GM06990 (cell line): ENCODE results near the gene TRHDE.

Source experiments
- DNase-seq: peaks from one replicate; pipeline ENCODE4 v3.0.0-alpha.2; 2011; ENCODE audit not compliant: insufficient read length; ENCODE audit errors: extremely low read depth
- H3K27me3 ChIP-seq: replicated peaks from 2 replicates; pipeline ENCODE4 v1.6.0; 2011; ENCODE audit warnings: low read length; ENCODE audit not compliant: control insufficient read depth, insufficient read depth
- H3K36me3 ChIP-seq: 2 replicates; pipeline ENCODE4 v1.5.1; 2011; ENCODE audit warnings: low read length; ENCODE audit not compliant: control insufficient read depth, insufficient read depth
- H3K4me3 ChIP-seq: replicated peaks from 2 replicates; pipeline ENCODE4 v1.5.1; 2011; ENCODE audit warnings: low read depth, mild to moderate bottlenecking, control low read depth, low read length
- TF ChIP-seq, protein P1 (sequence below): IDR thresholded peaks from 2 replicates; pipeline ENCODE4 v1.5.1; 2011; ENCODE audit warnings: low read length, control low read depth, mild to moderate bottlenecking, inconsistent platforms; ENCODE audit not compliant: insufficient read depth, poor library complexity, severe bottlenecking

The TRHDE gene

DNA sequence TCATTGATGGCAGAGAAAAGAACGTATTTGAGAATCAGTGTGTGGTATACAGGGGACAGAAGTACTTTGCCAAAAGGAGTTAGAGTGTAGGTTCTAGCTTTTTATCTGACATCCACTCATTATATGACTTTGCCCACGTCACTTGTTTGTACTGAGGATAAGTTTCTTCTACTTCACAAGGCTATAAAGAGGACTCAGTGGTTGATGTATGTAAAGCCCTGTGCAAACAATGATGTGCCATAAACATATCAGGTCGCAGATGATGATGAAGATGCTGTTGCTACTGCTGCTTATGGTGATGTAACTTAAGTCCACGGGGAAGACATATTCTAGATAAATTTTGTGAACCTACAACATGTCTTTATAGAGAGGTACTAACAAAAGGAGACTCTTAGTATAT is 66.3 kb downstream of the TRHDE start:
- Histone ChIP-seq H3K36me3 (no peaks in the 10 kb centered on the region), H3K27me3 (no peaks in the 10 kb centered on the region), H3K4me3 (no peak overlapping the region)
- DNase-seq, result no peak
- TF ChIP-seq, protein P1, sequence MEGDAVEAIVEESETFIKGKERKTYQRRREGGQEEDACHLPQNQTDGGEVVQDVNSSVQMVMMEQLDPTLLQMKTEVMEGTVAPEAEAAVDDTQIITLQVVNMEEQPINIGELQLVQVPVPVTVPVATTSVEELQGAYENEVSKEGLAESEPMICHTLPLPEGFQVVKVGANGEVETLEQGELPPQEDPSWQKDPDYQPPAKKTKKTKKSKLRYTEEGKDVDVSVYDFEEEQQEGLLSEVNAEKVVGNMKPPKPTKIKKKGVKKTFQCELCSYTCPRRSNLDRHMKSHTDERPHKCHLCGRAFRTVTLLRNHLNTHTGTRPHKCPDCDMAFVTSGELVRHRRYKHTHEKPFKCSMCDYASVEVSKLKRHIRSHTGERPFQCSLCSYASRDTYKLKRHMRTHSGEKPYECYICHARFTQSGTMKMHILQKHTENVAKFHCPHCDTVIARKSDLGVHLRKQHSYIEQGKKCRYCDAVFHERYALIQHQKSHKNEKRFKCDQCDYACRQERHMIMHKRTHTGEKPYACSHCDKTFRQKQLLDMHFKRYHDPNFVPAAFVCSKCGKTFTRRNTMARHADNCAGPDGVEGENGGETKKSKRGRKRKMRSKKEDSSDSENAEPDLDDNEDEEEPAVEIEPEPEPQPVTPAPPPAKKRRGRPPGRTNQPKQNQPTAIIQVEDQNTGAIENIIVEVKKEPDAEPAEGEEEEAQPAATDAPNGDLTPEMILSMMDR, result no peak

DNA sequence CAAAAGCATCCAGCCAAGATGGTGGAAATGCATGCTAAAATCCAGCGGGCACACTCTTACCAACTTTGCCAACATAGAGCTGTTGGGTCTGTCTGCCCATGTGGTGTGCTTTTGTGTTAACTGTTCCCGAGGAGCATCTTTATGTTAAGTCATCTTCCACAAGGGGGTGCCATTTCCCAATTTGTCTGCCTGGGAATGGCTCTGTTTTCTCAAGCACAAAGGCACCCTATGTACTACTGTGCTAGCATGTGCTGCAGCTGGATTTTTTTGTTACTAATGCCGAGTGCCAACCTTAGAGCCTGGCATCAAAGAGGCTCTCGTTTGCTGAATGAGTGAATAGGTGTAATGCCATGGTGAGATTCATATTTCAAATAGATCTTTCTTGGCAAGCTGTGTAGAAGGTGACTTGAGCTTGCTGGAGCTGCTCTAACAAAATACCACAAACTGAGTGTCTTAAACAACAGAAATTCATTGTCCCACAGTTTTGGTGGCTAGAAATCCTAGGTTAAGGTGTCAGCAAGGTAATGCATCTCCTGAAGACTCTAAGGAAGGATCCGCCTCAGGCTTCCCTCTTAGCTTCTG is 74.3 kb downstream of the TRHDE start:
- no peak for DNase-seq
- TF ChIP-seq, protein P1, result peak; percentile 55
- Histone ChIP-seq H3K36me3 (no peaks in the 10 kb centered on the region), H3K27me3 (no peaks in the 10 kb centered on the region), H3K4me3 (no peak overlapping the region)

DNA sequence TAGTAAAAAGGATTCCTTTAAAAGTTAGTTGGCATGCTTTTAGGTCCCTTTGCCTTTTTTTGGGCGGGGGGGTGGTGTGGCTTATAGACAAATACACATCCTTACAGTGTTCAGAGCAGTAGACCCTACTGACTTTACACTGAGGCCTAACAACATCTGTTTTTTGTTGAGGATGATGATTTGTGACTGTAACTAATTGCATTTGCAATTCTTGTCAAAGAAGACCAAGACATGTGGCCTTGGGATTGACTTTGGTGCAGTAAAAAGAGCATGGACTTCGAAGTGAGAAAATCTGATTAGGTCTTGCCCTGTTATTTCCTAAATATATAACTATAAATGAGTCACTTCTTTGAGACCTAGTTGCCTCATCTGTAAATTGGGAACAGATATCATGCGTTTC is 77.3 kb downstream of the TRHDE start:
- DNase-seq, result no peak
- TF ChIP-seq, protein P1, result no peak
- no peaks in the 10 kb centered on the region for H3K27me3 ChIP-seq
- H3K4me3 ChIP-seq, result no peak overlapping the region
- no peaks in the 10 kb centered on the region for H3K36me3 ChIP-seq

DNA sequence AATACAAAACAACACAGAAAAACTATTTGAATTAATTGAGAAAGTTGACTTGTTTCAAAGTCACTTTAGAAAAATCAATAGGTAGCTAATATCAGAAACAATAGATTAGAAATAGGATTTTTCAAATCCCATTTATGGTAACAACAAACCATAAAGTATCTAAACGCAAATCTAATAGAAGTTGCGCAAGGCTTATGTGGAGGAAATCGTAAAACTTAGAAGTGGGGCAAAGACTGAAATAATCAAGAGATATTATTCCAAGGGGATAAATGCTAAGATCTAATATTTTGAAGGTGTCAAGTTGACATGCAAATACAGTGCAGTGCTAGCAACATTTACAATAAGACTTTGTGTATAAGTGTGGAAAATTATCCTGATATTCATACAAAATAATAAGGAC is 87.2 kb downstream of the TRHDE start:
- Histone ChIP-seq H3K27me3 (no peaks in the 10 kb centered on the region), H3K4me3 (no peak overlapping the region), H3K36me3 (no peaks in the 10 kb centered on the region)
- TF ChIP-seq, protein P1, result no peak
- DNase-seq, result no peak

DNA sequence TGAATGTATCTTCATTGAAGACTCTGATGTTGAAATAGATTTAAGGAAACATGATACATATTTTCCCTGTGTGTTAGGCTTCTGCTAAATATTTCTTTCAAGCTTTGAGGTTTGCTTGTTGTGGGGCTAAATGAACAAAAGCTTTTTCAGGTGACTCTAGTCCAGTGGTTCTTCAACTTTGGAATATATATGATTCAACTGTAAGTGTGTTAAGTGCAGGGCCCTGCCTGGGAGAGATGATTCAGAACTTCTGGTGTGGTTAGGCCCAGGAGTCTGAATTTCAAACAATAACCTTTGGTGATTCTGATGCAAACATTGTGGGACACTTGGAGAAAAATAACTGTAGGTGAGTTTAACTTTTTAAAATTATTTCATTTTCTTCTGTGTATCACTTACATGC is 93.0 kb downstream of the TRHDE start:
- TF ChIP-seq, protein P1, result no peak
- no peak overlapping the region for H3K4me3 ChIP-seq

DNA sequence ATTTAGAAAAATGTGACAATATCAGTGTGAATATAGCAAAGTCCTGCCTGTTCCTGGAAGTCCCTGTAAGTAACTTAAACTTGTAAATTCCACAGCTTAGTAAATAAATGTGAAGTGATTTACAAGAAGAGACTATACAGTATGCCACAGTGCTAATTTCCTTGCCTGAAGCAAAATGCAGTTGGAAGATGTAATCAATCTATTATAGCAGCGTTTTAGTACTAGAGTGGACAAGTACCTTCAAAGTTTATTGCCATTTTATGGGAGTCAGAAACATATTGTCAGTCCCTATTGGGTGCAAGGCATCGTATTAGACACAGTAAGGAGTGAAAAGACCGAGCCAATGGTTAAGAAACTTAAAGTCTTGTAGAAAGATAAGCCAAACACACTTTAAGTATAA is 94.1 kb downstream of the TRHDE start:
- no peaks in the 10 kb centered on the region for H3K36me3 ChIP-seq
- H3K4me3 ChIP-seq, result no peak overlapping the region
- DNase-seq, result no peak
- no peaks in the 10 kb centered on the region for H3K27me3 ChIP-seq
- TF ChIP-seq, protein P1, result no peak

More for the DNA sequence above, 93.0 kb downstream of the TRHDE start:
- no peaks in the 10 kb centered on the region for H3K36me3 ChIP-seq
- no peaks in the 10 kb centered on the region for H3K27me3 ChIP-seq
- no peak for DNase-seq
